ENCODE data around the gene VPS13C.

- TF ChIP-seq, protein P1, sequence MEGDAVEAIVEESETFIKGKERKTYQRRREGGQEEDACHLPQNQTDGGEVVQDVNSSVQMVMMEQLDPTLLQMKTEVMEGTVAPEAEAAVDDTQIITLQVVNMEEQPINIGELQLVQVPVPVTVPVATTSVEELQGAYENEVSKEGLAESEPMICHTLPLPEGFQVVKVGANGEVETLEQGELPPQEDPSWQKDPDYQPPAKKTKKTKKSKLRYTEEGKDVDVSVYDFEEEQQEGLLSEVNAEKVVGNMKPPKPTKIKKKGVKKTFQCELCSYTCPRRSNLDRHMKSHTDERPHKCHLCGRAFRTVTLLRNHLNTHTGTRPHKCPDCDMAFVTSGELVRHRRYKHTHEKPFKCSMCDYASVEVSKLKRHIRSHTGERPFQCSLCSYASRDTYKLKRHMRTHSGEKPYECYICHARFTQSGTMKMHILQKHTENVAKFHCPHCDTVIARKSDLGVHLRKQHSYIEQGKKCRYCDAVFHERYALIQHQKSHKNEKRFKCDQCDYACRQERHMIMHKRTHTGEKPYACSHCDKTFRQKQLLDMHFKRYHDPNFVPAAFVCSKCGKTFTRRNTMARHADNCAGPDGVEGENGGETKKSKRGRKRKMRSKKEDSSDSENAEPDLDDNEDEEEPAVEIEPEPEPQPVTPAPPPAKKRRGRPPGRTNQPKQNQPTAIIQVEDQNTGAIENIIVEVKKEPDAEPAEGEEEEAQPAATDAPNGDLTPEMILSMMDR (IDR thresholded peaks at IDR 0.05; ENCODE audit: insufficient read depth, low read length, poor library complexity, severe bottlenecking) = no peak
- TF ChIP-seq EZH2phosphoT487 (conservative IDR thresholded peaks at IDR 0.05; ENCODE audit: low read length) = no peak
These were observed 3.8 kb upstream of the VPS13C start for GRCh38 chr15:62063825-62064635.

Data from SU-DHL-6 (cell line).